ENCODE data around the gene MYO1D.
"Not testable (repeated sequence)": the region's sequence is repeated elsewhere in the genome, so short reads cannot be mapped to it uniquely, and the experiment has no call there.

MYO1D gene

DNA sequence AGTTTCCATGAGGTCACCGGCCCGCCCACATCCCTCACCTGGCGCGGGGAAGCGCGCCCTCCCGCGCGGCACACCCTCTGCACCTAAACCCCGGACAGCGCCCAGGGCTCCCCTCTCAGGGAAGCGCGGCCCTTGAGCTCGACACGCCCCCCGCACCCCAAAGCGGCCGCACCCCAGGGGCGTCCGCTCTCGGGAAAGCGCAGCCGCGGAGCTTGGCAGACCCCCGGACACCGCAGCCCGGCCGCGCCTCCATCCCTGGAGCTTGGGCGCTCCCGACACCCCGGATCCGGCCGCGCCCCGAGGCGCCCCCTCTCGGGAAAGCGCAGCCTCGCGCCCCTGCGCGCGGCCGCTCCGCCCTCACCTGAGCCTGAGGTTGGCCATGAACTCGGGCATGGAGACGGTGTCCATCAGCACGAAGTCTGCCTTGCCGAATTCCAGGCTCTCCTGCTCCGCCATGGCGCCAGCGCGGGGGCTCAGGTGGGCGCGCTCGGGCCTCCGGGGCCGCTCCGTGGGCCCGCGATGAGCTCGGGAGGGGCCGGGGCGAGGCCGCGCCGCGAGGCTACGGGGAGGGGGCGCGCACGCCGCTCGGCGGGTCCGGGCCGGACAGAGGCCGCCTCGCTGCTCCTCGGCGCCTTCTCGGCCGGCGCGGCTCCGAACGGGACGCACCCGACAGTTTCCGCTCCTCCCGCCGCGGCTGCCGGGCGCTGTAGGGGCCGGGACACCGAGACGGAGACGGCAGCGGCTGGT is at the start of gene MYO1D:
MYO1D (minus strand) TSS at position 708 of the 747 bp plus-strand sequence; CDS start at position 456, 252 bp downstream.
- Histone ChIP-seq H3K4me3 (ENCODE audit: low read length) (peak within 1 kb of the TSS; percentile 68), H3K27ac (ENCODE audit: low read length) (peak within 1 kb of the TSS; percentile 83), H2AFZ (ENCODE audit: low read length) (peak within 1 kb of the TSS; percentile 59), H4K20me1 (ENCODE audit: insufficient read depth, low read length) (0 out of 2 replicates have a peak, but pooled peaks cover 5% of the 10 kb centered on the region), H3K4me2 (ENCODE audit: low read depth, low read length) (peak within 1 kb of the TSS; percentile 91), H3K4me1 (ENCODE audit: low read length) (peaks cover 30% of the 10 kb centered on the region), H3K9me2 (replicated peaks; ENCODE audit: insufficient read depth, low read length) (no peaks in the 10 kb centered on the region), H3F3A (ENCODE audit: insufficient read depth, low read length) (peaks cover 6% of the 10 kb centered on the region), H3K27me3 (replicated peaks; ENCODE audit: insufficient read depth, low read length) (no peaks in the 10 kb centered on the region), H3K79me2 (ENCODE audit: low read length) (peaks cover 44% of the 10 kb centered on the region), H3K36me3 (replicated peaks; ENCODE audit: insufficient read depth, low read length) (no peaks in the 10 kb centered on the region), H3K9me3 (replicated peaks; ENCODE audit: insufficient read depth, low read length) (no peaks in the 10 kb centered on the region), H3K9ac (ENCODE audit: low read length) (peak within 1 kb of the TSS; percentile 74)
- peak; percentile 87 for DNase-seq
- no peak for TF ChIP-seq EZH2 (optimal IDR thresholded peaks at IDR 0.05; ENCODE audit: low read depth, low read length)
- TF ChIP-seq, protein P1, sequence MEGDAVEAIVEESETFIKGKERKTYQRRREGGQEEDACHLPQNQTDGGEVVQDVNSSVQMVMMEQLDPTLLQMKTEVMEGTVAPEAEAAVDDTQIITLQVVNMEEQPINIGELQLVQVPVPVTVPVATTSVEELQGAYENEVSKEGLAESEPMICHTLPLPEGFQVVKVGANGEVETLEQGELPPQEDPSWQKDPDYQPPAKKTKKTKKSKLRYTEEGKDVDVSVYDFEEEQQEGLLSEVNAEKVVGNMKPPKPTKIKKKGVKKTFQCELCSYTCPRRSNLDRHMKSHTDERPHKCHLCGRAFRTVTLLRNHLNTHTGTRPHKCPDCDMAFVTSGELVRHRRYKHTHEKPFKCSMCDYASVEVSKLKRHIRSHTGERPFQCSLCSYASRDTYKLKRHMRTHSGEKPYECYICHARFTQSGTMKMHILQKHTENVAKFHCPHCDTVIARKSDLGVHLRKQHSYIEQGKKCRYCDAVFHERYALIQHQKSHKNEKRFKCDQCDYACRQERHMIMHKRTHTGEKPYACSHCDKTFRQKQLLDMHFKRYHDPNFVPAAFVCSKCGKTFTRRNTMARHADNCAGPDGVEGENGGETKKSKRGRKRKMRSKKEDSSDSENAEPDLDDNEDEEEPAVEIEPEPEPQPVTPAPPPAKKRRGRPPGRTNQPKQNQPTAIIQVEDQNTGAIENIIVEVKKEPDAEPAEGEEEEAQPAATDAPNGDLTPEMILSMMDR (IDR thresholded peaks at IDR 0.05; ENCODE audit: low read length): peak; percentile 62

- no peaks in the 10 kb centered on the region for H3K36me3 ChIP-seq (replicated peaks; ENCODE audit: insufficient read depth, low read length)
- no peak overlapping the region for H3K27ac ChIP-seq (ENCODE audit: low read length)
- peaks cover 10% of the 10 kb centered on the region for H3K27me3 ChIP-seq (replicated peaks; ENCODE audit: insufficient read depth, low read length)
- DNase-seq: no peak
- no peaks in the 10 kb centered on the region for H3K79me2 ChIP-seq (ENCODE audit: low read length)
- no peak overlapping the region for H3K4me3 ChIP-seq (ENCODE audit: low read length)
- H2AFZ ChIP-seq (ENCODE audit: low read length): no peak overlapping the region
- H4K20me1 ChIP-seq (ENCODE audit: insufficient read depth, low read length): no peaks in the 10 kb centered on the region
- no peaks in the 10 kb centered on the region for H3K4me1 ChIP-seq (ENCODE audit: low read length)
- no peaks in the 10 kb centered on the region for H3F3A ChIP-seq (ENCODE audit: insufficient read depth, low read length)
- no peak for TF ChIP-seq EZH2phosphoT487 (IDR thresholded peaks at IDR 0.05; ENCODE audit: low read length)
- no peak for TF ChIP-seq EZH2 (optimal IDR thresholded peaks at IDR 0.05; ENCODE audit: low read depth, low read length)
- TF ChIP-seq, protein P1 (IDR thresholded peaks at IDR 0.05; ENCODE audit: low read length): no peak
- H3K9ac ChIP-seq (ENCODE audit: low read length): no peak overlapping the region
- H3K9me2 ChIP-seq (replicated peaks; ENCODE audit: insufficient read depth, low read length): no peaks in the 10 kb centered on the region
- H3K9me3 ChIP-seq (replicated peaks; ENCODE audit: insufficient read depth, low read length): no peaks in the 10 kb centered on the region
- H3K4me2 ChIP-seq (ENCODE audit: low read depth, low read length): no peak overlapping the region
Observed at GRCh38 chr17:32926183-32926582, 49.3 kb upstream of the MYO1D start.

DNA sequence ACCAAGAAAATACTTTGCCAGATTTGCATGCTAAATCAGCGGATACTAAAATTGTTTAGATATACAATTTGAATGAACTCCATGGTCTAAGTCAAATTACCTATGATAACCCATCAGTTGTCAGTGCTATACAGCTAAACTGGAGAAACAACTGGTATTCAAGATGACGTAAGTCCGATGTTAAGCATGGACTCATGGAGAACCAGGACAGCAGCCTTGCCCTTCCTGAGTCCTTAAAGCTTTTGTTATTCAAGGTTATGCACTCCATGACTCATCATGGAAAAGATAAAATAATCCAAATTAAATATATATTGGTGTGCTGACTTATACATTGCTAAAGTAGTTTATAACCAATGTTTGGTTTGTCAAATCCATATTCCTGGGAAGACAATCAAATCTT is 47.0 kb upstream of the MYO1D start:
- not testable (repeated sequence) for H3K9me3 ChIP-seq (replicated peaks; ENCODE audit: insufficient read depth, low read length); H2AFZ ChIP-seq (ENCODE audit: low read length); H3K27ac ChIP-seq (ENCODE audit: low read length); H3K9me2 ChIP-seq (replicated peaks; ENCODE audit: insufficient read depth, low read length); H4K20me1 ChIP-seq (ENCODE audit: insufficient read depth, low read length); DNase-seq; H3K36me3 ChIP-seq (replicated peaks; ENCODE audit: insufficient read depth, low read length); H3K79me2 ChIP-seq (ENCODE audit: low read length); H3K4me1 ChIP-seq (ENCODE audit: low read length); H3K4me2 ChIP-seq (ENCODE audit: low read depth, low read length); H3K27me3 ChIP-seq (replicated peaks; ENCODE audit: insufficient read depth, low read length); H3K4me3 ChIP-seq (ENCODE audit: low read length); H3F3A ChIP-seq (ENCODE audit: insufficient read depth, low read length); H3K9ac ChIP-seq (ENCODE audit: low read length)

- H3K36me3 ChIP-seq (replicated peaks; ENCODE audit: insufficient read depth, low read length): no peaks in the 10 kb centered on the region
- H3K27ac ChIP-seq (ENCODE audit: low read length): no peak overlapping the region
- no peaks in the 10 kb centered on the region for H3K9me2 ChIP-seq (replicated peaks; ENCODE audit: insufficient read depth, low read length)
- no peaks in the 10 kb centered on the region for H3K9me3 ChIP-seq (replicated peaks; ENCODE audit: insufficient read depth, low read length)
- no peak overlapping the region for H3K9ac ChIP-seq (ENCODE audit: low read length)
- no peaks in the 10 kb centered on the region for H3K4me1 ChIP-seq (ENCODE audit: low read length)
- TF ChIP-seq EZH2phosphoT487 (IDR thresholded peaks at IDR 0.05; ENCODE audit: low read length) (no peak), EZH2 (optimal IDR thresholded peaks at IDR 0.05; ENCODE audit: low read depth, low read length) (no peak)
- TF ChIP-seq, protein P1 (IDR thresholded peaks at IDR 0.05; ENCODE audit: low read length): no peak
- DNase-seq: no peak
- no peak overlapping the region for H3K4me2 ChIP-seq (ENCODE audit: low read depth, low read length)
- H3K4me3 ChIP-seq (ENCODE audit: low read length): no peak overlapping the region
- no peaks in the 10 kb centered on the region for H3F3A ChIP-seq (ENCODE audit: insufficient read depth, low read length)
- no peaks in the 10 kb centered on the region for H3K27me3 ChIP-seq (replicated peaks; ENCODE audit: insufficient read depth, low read length)
- H2AFZ ChIP-seq (ENCODE audit: low read length): no peak overlapping the region
- no peaks in the 10 kb centered on the region for H3K79me2 ChIP-seq (ENCODE audit: low read length)
- no peaks in the 10 kb centered on the region for H4K20me1 ChIP-seq (ENCODE audit: insufficient read depth, low read length)
Observed at GRCh38 chr17:32921017-32921416, 44.1 kb upstream of the MYO1D start.

Measured in MM.1S (cell line).